Calu3 (cell line): ENCODE data around the gene JMJD7. TPM values are rescaled to one million over a fixed set of nuclear protein-coding genes. Genes with fewer than 3 reads are reported as not detected.

Experiments
- BruUV-seq: library from RNA; stranded (reverse); fragments of 400-500 nt; replicated peaks from 2 replicates; lab custom pipeline; 2021; lab: Mats Ljungman, UMichigan
- CTCF ChIA-PET: fragments of 300-600 bp; sonication (Branson Sonifier 250); formaldehyde crosslinking; loops from one replicate; lab custom pipeline; 2022; ENCODE audit warnings: antibody characterized with exemption; lab: Charles Lee
- DNase-seq: peaks from one replicate; pipeline ENCODE4 v3.0.0; 2022
- H3K27ac Mint-ChIP-seq: one replicate; pipeline ENCODE4 v1.8.0; 2022; ENCODE audit warnings: mixed read lengths; ENCODE audit not compliant: unreplicated experiment
- H3K27me3 Mint-ChIP-seq: one replicate; pipeline ENCODE4 v1.8.0; 2022; ENCODE audit warnings: mixed read lengths; ENCODE audit not compliant: unreplicated experiment
- H3K36me3 Mint-ChIP-seq: one replicate; pipeline ENCODE4 v1.8.0; 2022; ENCODE audit warnings: mild to moderate bottlenecking, moderate library complexity, mixed read lengths; ENCODE audit not compliant: insufficient read depth, unreplicated experiment
- H3K4me1 Mint-ChIP-seq: one replicate; pipeline ENCODE4 v1.8.0; 2022; ENCODE audit warnings: mild to moderate bottlenecking, low read depth, mixed read lengths; ENCODE audit not compliant: unreplicated experiment
- H3K4me3 Mint-ChIP-seq: one replicate; pipeline ENCODE4 v1.8.0; 2022; ENCODE audit warnings: mild to moderate bottlenecking, low read depth, moderate library complexity, mixed read lengths; ENCODE audit not compliant: unreplicated experiment
- H3K9me3 Mint-ChIP-seq: one replicate; pipeline ENCODE4 v1.8.0; 2022; ENCODE audit warnings: low read depth, mixed read lengths; ENCODE audit not compliant: unreplicated experiment
- CTCF ChIP-seq: fragments of 200-600 bp; IDR thresholded peaks from one replicate; pipeline ENCODE4 v1.8.0; 2022; ENCODE audit warnings: antibody characterized with exemption; ENCODE audit not compliant: unreplicated experiment
- intact Hi-C: fragments of 100-400 bp; cut with micrococcal nuclease; formaldehyde crosslinking; loops from one replicate; pipeline ENCODE4 v1.10.0; 2022; ENCODE audit not compliant: unreplicated experiment
- total RNA-seq: library from RNA; stranded (reverse); gene quantifications from 2 replicates; pipeline ENCODE4 v1.2.3, GENCODE V29; 2022

The JMJD7 gene
- total RNA-seq, 1 experiment from 2014 or later: 9.4 TPM

DNA sequence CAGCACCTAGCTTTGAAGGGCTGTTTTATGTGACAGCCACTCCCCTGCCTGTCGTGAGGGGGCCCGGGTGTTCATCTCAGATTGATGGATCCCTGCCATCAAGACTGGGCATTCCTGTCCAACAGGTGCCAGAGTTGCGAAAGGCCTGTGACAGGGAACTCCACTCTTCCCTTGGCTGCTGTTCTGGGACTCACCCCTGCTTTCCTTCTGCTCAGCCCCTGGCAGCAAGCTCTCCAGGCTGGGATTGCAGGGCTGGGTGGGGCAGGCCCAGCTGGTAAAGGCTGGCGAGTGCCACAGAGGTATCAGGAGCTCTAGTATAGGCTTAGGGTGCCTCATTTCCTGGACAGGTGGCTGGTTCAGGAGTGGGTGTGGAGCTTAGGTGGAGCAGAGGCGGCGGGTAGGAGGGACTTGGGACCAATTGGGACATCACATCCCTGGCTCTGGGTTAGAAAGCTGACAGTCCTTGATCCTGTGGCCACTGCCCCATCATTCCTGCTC lies 10.6 kb downstream of the JMJD7 start, which contains the start of gene PLA2G4B:
Gene PLA2G4B (plus strand): TSS at position 448 of the 498 bp plus-strand sequence. CDS start 67 bp downstream, outside the sequence.
- H3K4me3 Mint-ChIP-seq: no peak within 1 kb of the TSS

GRCh38 chr15:41839781-41840491 lies 12.0 kb downstream of the JMJD7 start:
- Mint-ChIP-seq H3K27me3 (no peaks in the 10 kb centered on the region), H3K9me3 (no peaks in the 10 kb centered on the region), H3K27ac (no peak overlapping the region), H3K4me1 (no peaks in the 10 kb centered on the region), H3K36me3 (peaks cover 6% of the 10 kb centered on the region), H3K4me3 (no peak overlapping the region)
- CTCF ChIA-PET: interaction anchor here (0.6 to 1.0 kb wide), 3 partner anchors 20 to 774 kb away, joined by 3 read pairs; no protein-coding TSS in a partner anchor
- DNase-seq: no peak
- no TSS peak for BruUV-seq
- no peak for TF ChIP-seq CTCF
- intact Hi-C loops: no loop called here

More for the DNA sequence above, 10.6 kb downstream of the JMJD7 start, which contains the start of gene PLA2G4B:
- BruUV-seq: no TSS peak
- no peak within 1 kb of the TSS for H3K27ac Mint-ChIP-seq
- H3K36me3 Mint-ChIP-seq: peaks cover 17% of the 10 kb centered on the region
- intact Hi-C loops: no loop called here
- H3K27me3 Mint-ChIP-seq: no peaks in the 10 kb centered on the region
- no peak for TF ChIP-seq CTCF
- H3K4me1 Mint-ChIP-seq: peaks cover 6% of the 10 kb centered on the region
- DNase-seq: peak; percentile 82
- CTCF ChIA-PET: interaction anchor here (0.6 to 0.9 kb wide), 6 partner anchors 11 to 1561 kb away, joined by 3 to 6 read pairs (median 3); partner anchors contain the start of genes EHD4 and MAPKBP1
- no peaks in the 10 kb centered on the region for H3K9me3 Mint-ChIP-seq

- no peak for DNase-seq
- Mint-ChIP-seq H3K27ac (no peak overlapping the region), H3K27me3 (no peaks in the 10 kb centered on the region), H3K4me1 (no peaks in the 10 kb centered on the region), H3K4me3 (no peak overlapping the region), H3K9me3 (no peaks in the 10 kb centered on the region), H3K36me3 (peaks cover 6% of the 10 kb centered on the region)
- intact Hi-C loops: no loop called here
- CTCF ChIA-PET: interaction anchor here (0.6 kb wide), 1 partner anchor 775 kb away, joined by 3 read pairs; no protein-coding TSS in a partner anchor
- TF ChIP-seq CTCF: no peak
- BruUV-seq: no TSS peak
Measured at GRCh38 chr15:41840673-41841072, 12.8 kb downstream of the JMJD7 start.

GRCh38 chr15:41841131-41841530 lies 13.2 kb downstream of the JMJD7 start:
- H3K27ac Mint-ChIP-seq: no peak overlapping the region
- H3K4me1 Mint-ChIP-seq: no peaks in the 10 kb centered on the region
- CTCF ChIA-PET: no interaction called here
- H3K9me3 Mint-ChIP-seq: no peaks in the 10 kb centered on the region
- TF ChIP-seq CTCF: no peak
- peaks cover 6% of the 10 kb centered on the region for H3K36me3 Mint-ChIP-seq
- H3K4me3 Mint-ChIP-seq: no peak overlapping the region
- no peaks in the 10 kb centered on the region for H3K27me3 Mint-ChIP-seq
- BruUV-seq: no TSS peak
- intact Hi-C loops: no loop called here
- no peak for DNase-seq
